Muscle of arm (tissue), 12 donors: ENCODE measurements around the gene EPAS1. TPM values are rescaled to one million over a fixed set of nuclear protein-coding genes. Genes with fewer than 3 reads are reported as not detected.

Experiments
- DNase-seq: peaks from one replicate; pipeline ENCODE4 v3.0.0-alpha.2; 2013
- polyA plus RNA-seq, 12 donors: library from polyadenylated mRNA; unstranded; fragments of 120-200 nt; gene quantifications; one replicate each; pipeline ENCODE4 v1.2.1, GENCODE V29; 2013; ENCODE audit not compliant: insufficient read length in 12 of 12

EPAS1 gene
- polyA plus RNA-seq, 12 donors, result 34.5 to 65.0 (median 39.2) TPM; not detected in 1

GRCh38 chr2:46402874-46403273 lies 105.7 kb downstream of the EPAS1 start:
- DNase-seq, result no peak

GRCh38 chr2:46404181-46404759 lies 107.1 kb downstream of the EPAS1 start:
- no peak for DNase-seq

GRCh38 chr2:46407852-46408455 lies 110.7 kb downstream of the EPAS1 start:
- no peak for DNase-seq

GRCh38 chr2:46409756-46410155 lies 112.5 kb downstream of the EPAS1 start:
- DNase-seq, result no peak

- DNase-seq, result no peak
These were observed 113.4 kb downstream of the EPAS1 start for GRCh38 chr2:46410273-46411244.

GRCh38 chr2:46411245-46411641 lies 114.0 kb downstream of the EPAS1 start:
- no peak for DNase-seq

- no peak for DNase-seq
These were observed 114.8 kb downstream of the EPAS1 start for GRCh38 chr2:46411985-46412384.

- DNase-seq, result no peak
These were observed 115.9 kb downstream of the EPAS1 start for GRCh38 chr2:46413111-46413510.

- DNase-seq, result no peak
These were observed 116.4 kb downstream of the EPAS1 start for GRCh38 chr2:46413631-46414030.

- no peak for DNase-seq
These were observed 117.5 kb downstream of the EPAS1 start for GRCh38 chr2:46414701-46415100.

GRCh38 chr2:46416280-46416679 lies 119.1 kb downstream of the EPAS1 start:
- DNase-seq, result no peak

- no peak for DNase-seq
These were observed 119.7 kb downstream of the EPAS1 start for GRCh38 chr2:46416739-46417403.

GRCh38 chr2:46420945-46421344 lies 123.7 kb downstream of the EPAS1 start:
- DNase-seq, result no peak

GRCh38 chr2:46421361-46421760 lies 124.2 kb downstream of the EPAS1 start:
- no peak for DNase-seq

- DNase-seq, result no peak
These were observed 125.6 kb downstream of the EPAS1 start for GRCh38 chr2:46422717-46423394.

GRCh38 chr2:46424937-46425336 lies 127.7 kb downstream of the EPAS1 start:
- DNase-seq, result no peak

GRCh38 chr2:46428911-46429436 lies 131.8 kb downstream of the EPAS1 start:
- no peak for DNase-seq

- DNase-seq, result no peak
These were observed 133.2 kb downstream of the EPAS1 start for GRCh38 chr2:46430413-46430812.

GRCh38 chr2:46430992-46431391 lies 133.8 kb downstream of the EPAS1 start:
- no peak for DNase-seq

GRCh38 chr2:46431481-46432235 lies 134.5 kb downstream of the EPAS1 start:
- no peak for DNase-seq

GRCh38 chr2:46434851-46435273 lies 137.7 kb downstream of the EPAS1 start:
- DNase-seq, result no peak
